Left cardiac atrium (tissue), 4 donors: Measurements from ENCODE around the gene POLDIP3. TPM values are rescaled to one million over a fixed set of nuclear protein-coding genes. Genes with fewer than 3 reads are reported as not detected.
"Not testable (repeated sequence)": the region's sequence is repeated elsewhere in the genome, so short reads cannot be mapped to it uniquely, and the experiment has no call there.

Experiments
- ATAC-seq, 2 donors: fragments of 200-7000 bp; cut with Tn5 transposase; one replicate each; pipeline ENCODE4 v1.9.1; 2020; ENCODE audit warnings: mild to moderate bottlenecking in 2 of 2, moderate library complexity in 2 of 2
- DNase-seq: peaks from one replicate; pipeline ENCODE4 v3.0.0-alpha.2; 2020
- intact Hi-C, 2 donors: fragments of 100-400 bp; cut with DNase I; formaldehyde crosslinking; loops; one replicate each; pipeline versions ENCODE4 v1.14.1 to v1.15.1; 2022 to 2023
- total RNA-seq, 2 donors: library from RNA; stranded (reverse); fragmentation: NEBNext Ultra II Directional; extraction: Animal tissue kit (Norgen Biotek cat#: 25700); gene quantifications; one replicate each; pipeline ENCODE4 v1.2.1, GENCODE V29; 2021
- donor health status: DM: no; HTN: yes; CAD: no.
- donor health status: DM: no; HTN: yes; CAD: no; lungs with severe emphysema.
- donor health status: DM: yes; HTN: yes; CAD: no.
- donor health status: Dilated cardiomyopathy.

The POLDIP3 gene
- total RNA-seq, 2 donors from 2014 or later: 32.5 to 34.7 TPM

- DNase-seq, intact Hi-C loops, ATAC-seq: not testable (repeated sequence)
Observed at GRCh38 chr22:42571068-42571467, 43.6 kb downstream of the POLDIP3 start.

GRCh38 chr22:42570580-42570979 lies 44.1 kb downstream of the POLDIP3 start:
- ATAC-seq, intact Hi-C loops, DNase-seq: not testable (repeated sequence)

- ATAC-seq, intact Hi-C loops, DNase-seq: not testable (repeated sequence)
Observed at GRCh38 chr22:42567950-42568349, 46.7 kb downstream of the POLDIP3 start.

- ATAC-seq: no peak
- intact Hi-C loops: no loop called here
- DNase-seq: no peak
Observed at GRCh38 chr22:42565956-42566355, 48.7 kb downstream of the POLDIP3 start.

GRCh38 chr22:42564699-42565098 lies 50.0 kb downstream of the POLDIP3 start:
- intact Hi-C loops: no loop called here
- ATAC-seq: no peak
- no peak for DNase-seq

- ATAC-seq, intact Hi-C loops, DNase-seq: not testable (repeated sequence)
Observed at GRCh38 chr22:42563943-42564342, 50.7 kb downstream of the POLDIP3 start.

GRCh38 chr22:42562684-42563083 lies 52.0 kb downstream of the POLDIP3 start:
- intact Hi-C loops: no loop called here
- DNase-seq (no peak), ATAC-seq (no peak)

- DNase-seq: no peak
- intact Hi-C loops: no loop called here
- ATAC-seq: no peak
Observed at GRCh38 chr22:42562279-42562678, 52.4 kb downstream of the POLDIP3 start.

GRCh38 chr22:42561856-42562255 lies 52.8 kb downstream of the POLDIP3 start:
- intact Hi-C loops: no loop called here
- no peak for ATAC-seq
- DNase-seq: no peak

GRCh38 chr22:42560781-42561180 lies 53.9 kb downstream of the POLDIP3 start:
- DNase-seq (no peak), ATAC-seq (peak in 1 of 2 donors; percentile 13)
- intact Hi-C loops: no loop called here

- DNase-seq: no peak
- no peak for ATAC-seq
- intact Hi-C loops: no loop called here
Observed at GRCh38 chr22:42560381-42560780, 54.3 kb downstream of the POLDIP3 start.

GRCh38 chr22:42553475-42554361 lies 61.0 kb downstream of the POLDIP3 start, which contains the start of gene SERHL2:
Gene SERHL2 (plus strand): TSS chr22:42553956. CDS start chr22:42554021, 65 bp downstream.
- ATAC-seq: peak; percentile 98 to 99
- intact Hi-C loops: no loop called here
- DNase-seq: peak; percentile 91

GRCh38 chr22:42552294-42552647 lies 62.4 kb downstream of the POLDIP3 start:
- intact Hi-C loops, ATAC-seq: not testable (repeated sequence)

GRCh38 chr22:42549331-42550060 lies 65.2 kb downstream of the POLDIP3 start:
- DNase-seq: no peak
- intact Hi-C loops: no loop called here
- no peak for ATAC-seq

More at GRCh38 chr22:42552294-42552647, 62.4 kb downstream of the POLDIP3 start:
- not testable (repeated sequence) for DNase-seq

- intact Hi-C loops: no loop called here
- no peak for ATAC-seq
- DNase-seq: no peak
Observed at GRCh38 chr22:42548597-42549330, 65.9 kb downstream of the POLDIP3 start.

- ATAC-seq, intact Hi-C loops: not testable (repeated sequence)
Observed at GRCh38 chr22:42548126-42548525, 66.6 kb downstream of the POLDIP3 start.

GRCh38 chr22:42547562-42547961 lies 67.1 kb downstream of the POLDIP3 start:
- DNase-seq (no peak), ATAC-seq (no peak)
- intact Hi-C loops: no loop called here

More at GRCh38 chr22:42548126-42548525, 66.6 kb downstream of the POLDIP3 start:
- not testable (repeated sequence) for DNase-seq

GRCh38 chr22:42544686-42545085 lies 70.0 kb downstream of the POLDIP3 start:
- no peak for DNase-seq
- ATAC-seq: peak in 1 of 2 donors; percentile 57
- intact Hi-C loops: no loop called here

- intact Hi-C loops: not testable (repeated sequence)
- peak; percentile 47 for DNase-seq
- peak; percentile 77 for ATAC-seq
Observed at GRCh38 chr22:42539236-42539771, 75.4 kb downstream of the POLDIP3 start.
